GM19452 (cell line): Measurements from ENCODE around the gene OR6K2.

ENCODE experiments used
- ATAC-seq: cut with Tn5 transposase; IDR thresholded peaks from one replicate; pipeline ENCODE4 v1.9.1; 2021; ENCODE audit not compliant: unreplicated experiment

OR6K2 gene

GRCh38 chr1:158686111-158687009 lies 14.1 kb downstream of the OR6K2 start, which contains the start of gene SPTA1:
Gene SPTA1 (minus strand): TSS chr1:158686715. CDS start chr1:158686517, 198 bp downstream.
- no peak for ATAC-seq

- no peak for ATAC-seq
Measured at GRCh38 chr1:158685085-158685484, 15.4 kb downstream of the OR6K2 start.

DNA sequence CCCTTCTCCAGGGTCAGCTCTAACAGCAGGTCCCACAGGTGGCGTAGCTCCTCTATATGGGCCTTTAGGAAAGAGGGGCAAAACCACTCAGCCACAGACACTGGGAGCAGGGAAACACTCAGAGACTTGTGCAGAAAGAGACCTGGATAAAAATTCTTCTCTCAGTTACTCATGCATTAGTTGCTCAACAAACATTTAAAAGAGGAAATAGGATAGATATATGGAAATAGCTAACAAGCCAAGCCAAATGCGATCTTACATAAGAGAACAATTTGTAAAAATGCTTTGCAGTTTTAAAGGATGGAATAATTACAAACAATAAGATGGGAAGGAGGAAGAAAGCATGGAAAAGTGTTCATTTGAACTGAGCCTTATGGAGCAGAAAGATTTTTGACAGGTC lies 18.8 kb downstream of the OR6K2 start:
- no peak for ATAC-seq

DNA sequence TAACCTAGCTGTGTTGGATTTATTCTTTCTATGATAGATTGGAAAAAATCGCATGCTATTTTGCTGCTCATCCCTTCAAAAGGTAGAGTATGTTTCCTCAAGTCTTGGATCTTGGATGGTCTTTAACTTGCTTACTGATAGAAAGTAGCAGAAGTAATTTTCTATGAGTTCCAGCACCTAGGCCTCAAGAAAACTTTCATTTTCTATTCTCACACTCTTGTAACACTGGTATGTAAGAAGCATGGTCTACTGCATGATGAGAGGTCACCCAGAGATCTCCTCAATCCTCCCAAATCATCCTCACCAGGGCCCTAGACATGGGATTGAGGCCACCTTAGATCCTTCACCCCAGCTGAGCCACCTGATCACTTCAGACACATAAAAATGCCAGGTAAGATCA lies 21.2 kb downstream of the OR6K2 start:
- ATAC-seq: no peak

GRCh38 chr1:158675563-158676323 lies 24.7 kb downstream of the OR6K2 start:
- ATAC-seq: no peak

GRCh38 chr1:158674302-158674701 lies 26.1 kb downstream of the OR6K2 start:
- no peak for ATAC-seq

DNA sequence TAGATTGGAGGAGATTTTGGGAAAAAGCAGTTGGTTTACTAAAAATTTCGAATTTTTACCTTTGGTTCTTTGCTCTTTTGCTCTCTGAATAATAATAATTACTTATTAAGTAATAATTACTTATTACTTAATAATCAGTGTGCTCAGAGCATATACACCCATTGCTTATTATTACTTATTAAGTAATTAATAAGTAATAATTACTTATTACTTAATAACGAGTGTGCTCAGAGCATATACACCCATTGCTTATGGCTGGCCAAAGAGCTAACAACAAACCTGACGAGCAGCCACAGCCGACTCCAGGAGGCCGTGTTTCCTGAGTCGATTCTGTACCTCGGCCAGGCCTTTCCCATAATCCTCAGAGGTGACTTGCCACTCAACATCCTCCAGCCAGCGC lies 34.4 kb downstream of the OR6K2 start:
- no peak for ATAC-seq

- ATAC-seq: no peak
Measured at GRCh38 chr1:158654571-158654970, 45.9 kb downstream of the OR6K2 start.

GRCh38 chr1:158654086-158654485 lies 46.4 kb downstream of the OR6K2 start:
- no peak for ATAC-seq

GRCh38 chr1:158652721-158653334 lies 47.6 kb downstream of the OR6K2 start:
- no peak for ATAC-seq
